Astrocyte of the cerebellum (primary cell): Measurements from ENCODE around the gene ALLC.

ENCODE experiments used
- DNase-seq: peaks from one replicate; pipeline ENCODE4 v3.0.0-alpha.2; 2011; ENCODE audit warnings: low read depth
- H3K4me3 ChIP-seq: 2 replicates; pipeline ENCODE4 v1.5.1; 2011; ENCODE audit warnings: mild to moderate bottlenecking, low read depth, low read length, moderate library complexity
- in situ Hi-C: cut with HindIII; loops from 2 replicates; pipeline ENCODE4 v1.10.0; 2017; ENCODE audit warnings: low sequenced_read_pairs
- TF ChIP-seq, protein P1 (sequence below): IDR thresholded peaks from 2 replicates; pipeline ENCODE4 v1.5.1; 2012; ENCODE audit warnings: low read length, low read depth, moderate library complexity, mild to moderate bottlenecking; ENCODE audit errors: missing control alignments

ALLC gene

DNA sequence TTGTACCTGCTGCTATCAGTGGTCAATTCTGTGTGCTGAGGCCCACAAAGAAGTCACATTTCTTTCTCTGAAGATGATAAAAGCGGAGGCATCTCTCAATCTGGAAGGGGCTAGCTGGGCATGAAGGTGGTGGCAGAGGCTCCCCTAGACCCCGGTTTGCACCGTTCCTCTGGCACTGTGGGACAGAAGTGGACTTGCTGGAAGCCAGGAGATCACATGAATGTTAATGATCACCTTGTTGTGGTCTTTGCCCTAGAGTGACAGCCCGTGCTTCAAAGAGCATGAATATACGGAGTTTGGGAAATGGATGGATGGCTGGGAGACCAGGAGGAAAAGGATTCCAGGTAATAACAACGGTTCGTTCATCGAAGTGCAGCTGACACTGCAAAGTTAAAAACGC, 20.2 kb downstream of the ALLC start:
- DNase-seq: no peak
- in situ Hi-C loops: no loop called here
- TF ChIP-seq, protein P1, sequence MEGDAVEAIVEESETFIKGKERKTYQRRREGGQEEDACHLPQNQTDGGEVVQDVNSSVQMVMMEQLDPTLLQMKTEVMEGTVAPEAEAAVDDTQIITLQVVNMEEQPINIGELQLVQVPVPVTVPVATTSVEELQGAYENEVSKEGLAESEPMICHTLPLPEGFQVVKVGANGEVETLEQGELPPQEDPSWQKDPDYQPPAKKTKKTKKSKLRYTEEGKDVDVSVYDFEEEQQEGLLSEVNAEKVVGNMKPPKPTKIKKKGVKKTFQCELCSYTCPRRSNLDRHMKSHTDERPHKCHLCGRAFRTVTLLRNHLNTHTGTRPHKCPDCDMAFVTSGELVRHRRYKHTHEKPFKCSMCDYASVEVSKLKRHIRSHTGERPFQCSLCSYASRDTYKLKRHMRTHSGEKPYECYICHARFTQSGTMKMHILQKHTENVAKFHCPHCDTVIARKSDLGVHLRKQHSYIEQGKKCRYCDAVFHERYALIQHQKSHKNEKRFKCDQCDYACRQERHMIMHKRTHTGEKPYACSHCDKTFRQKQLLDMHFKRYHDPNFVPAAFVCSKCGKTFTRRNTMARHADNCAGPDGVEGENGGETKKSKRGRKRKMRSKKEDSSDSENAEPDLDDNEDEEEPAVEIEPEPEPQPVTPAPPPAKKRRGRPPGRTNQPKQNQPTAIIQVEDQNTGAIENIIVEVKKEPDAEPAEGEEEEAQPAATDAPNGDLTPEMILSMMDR: no peak
- no peak overlapping the region for H3K4me3 ChIP-seq

DNA sequence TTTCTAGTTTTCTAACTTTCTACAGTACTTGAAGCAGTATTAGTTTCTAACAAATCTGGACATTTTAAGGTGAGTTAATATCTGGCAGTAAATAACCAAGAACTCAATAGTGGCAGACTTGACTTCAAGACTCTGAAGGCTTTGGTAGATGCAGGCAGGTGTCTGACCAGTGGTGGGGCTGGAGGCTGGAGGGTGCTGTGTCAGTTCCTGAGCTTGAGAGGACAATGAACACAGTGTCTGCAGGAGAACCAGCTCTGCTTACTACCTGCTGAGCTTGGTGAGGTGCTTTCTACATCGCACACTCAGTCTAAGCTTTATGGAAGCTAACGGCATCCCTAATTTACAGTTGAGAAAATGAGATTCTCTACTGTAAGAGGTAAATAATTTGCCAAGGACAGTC, 21.2 kb downstream of the ALLC start:
- DNase-seq: no peak
- in situ Hi-C loops: no loop called here
- TF ChIP-seq, protein P1: no peak
- no peak overlapping the region for H3K4me3 ChIP-seq

DNA sequence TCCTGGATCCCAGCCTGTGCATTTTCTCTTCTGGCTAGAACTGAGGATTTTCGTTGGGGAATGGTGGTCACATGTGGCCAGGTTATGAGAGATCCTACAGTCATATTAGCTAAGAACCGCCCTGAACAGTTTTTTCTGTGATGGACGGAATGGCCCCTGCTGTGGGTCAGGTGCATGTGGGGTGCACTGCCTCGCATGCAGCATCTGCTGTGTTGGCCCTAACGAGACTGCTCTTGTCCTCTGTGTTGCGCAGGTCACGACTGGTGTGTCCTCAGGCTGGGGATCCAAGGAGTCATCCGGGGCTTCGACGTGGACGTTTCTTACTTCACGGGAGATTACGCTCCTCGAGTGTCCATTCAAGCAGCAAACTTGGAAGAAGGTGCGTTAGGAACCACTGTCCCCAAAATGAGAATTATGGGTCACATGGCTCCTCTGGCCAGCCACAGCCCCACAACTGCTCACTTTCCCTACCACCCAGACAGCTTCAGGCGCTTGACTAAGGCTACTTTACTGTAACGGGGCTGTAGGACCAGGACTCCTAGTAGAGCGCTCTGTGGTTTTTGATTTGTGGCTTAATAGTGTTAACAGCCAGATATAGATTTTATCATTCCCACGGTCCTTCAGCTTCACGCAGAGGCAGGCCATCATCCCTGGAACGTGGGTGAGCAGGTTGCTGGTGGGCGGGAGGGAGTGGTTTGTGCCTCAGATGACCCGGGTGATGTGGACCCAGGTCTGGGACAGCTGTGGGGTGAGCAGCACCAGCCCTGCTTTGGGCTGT, 21.8 kb downstream of the ALLC start:
- no peak overlapping the region for H3K4me3 ChIP-seq
- TF ChIP-seq, protein P1: no peak
- DNase-seq: no peak
- in situ Hi-C loops: no loop called here

DNA sequence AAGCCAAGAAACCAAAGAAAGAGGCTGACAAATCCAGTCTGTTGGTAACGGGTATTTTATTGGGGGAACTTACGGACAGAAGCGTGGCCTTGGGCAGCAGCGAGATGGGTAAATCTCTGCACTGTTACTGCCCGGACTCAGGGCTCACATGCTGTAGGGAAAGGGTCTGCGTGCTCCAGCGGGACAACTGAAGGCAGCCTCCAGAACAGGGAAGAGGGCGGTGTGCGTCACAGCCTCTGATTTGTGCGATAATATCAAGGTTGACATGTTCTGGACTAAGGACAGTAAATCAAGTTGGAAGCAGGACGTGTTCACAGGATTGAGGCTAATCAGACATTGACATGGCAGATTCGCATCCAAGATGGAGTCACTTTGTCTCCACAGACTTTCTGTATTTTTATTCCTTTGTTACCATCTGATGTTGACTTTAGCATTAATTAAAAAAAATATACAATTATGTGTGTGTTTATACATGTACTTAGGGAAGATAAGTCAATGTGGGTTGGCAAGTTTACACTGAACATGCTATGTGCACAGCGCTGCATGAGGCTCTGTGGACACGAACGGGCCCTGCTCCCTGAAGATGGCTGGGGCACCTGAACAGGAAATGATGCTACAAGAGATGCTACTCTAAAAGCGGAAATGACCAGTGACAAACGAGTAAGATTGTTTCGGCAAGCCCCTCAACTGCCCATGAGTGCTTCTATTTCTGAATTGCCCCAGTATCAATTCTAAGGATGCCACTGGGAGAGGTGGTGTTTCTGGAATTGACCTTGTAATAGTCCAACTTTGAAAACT, 22.7 kb downstream of the ALLC start:
- in situ Hi-C loops: no loop called here
- no peak for DNase-seq
- no peak overlapping the region for H3K4me3 ChIP-seq
- TF ChIP-seq, protein P1: no peak

DNA sequence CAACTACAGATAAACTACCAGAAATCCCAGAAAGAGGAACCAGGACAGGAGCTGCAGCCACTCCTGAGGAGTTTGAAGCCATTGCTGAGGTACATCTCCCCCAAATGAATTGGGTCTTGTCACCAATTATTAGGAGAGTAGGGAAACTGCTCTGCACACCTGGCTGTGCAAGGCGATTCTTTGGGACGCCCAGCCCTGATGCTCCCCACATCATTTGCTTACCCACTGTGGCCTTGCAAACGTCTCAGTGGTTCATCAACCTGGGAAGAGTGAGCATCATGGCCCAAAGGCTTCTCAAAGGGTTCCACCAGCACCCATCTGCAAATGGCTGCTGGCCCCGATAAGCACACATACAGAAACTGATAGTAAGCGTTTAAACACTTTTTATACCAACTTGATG, 23.6 kb downstream of the ALLC start:
- H3K4me3 ChIP-seq: no peak overlapping the region
- DNase-seq: no peak
- in situ Hi-C loops: no loop called here
- TF ChIP-seq, protein P1: no peak

DNA sequence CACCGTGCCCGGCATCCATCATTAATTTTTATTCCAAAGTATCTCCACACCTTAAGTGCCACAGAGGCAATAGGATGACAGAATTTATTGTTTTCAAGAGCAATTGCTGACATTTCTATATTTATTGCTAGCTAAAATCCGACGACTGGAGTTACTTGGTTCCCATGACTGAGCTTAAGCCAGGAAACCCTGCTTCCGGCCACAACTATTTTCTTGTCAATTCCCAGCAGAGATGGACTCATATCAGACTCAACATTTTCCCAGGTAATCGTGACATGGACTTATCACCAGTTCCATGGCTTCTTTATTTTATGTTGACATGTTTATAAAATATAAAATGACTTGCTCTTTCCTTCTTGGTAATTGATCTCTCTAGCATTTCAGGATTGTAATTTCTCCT, 24.8 kb downstream of the ALLC start:
- TF ChIP-seq, protein P1: no peak
- in situ Hi-C loops: no loop called here
- H3K4me3 ChIP-seq: no peak overlapping the region
- no peak for DNase-seq
